Right lobe of liver (tissue), 6 donors: ENCODE measurements around the gene SLC37A2. TPM values are rescaled to one million over a fixed set of nuclear protein-coding genes. Genes with fewer than 3 reads are reported as not detected.

Experiments used
- ATAC-seq, 4 donors: fragments of 200-7000 bp; cut with Tn5 transposase; one replicate each; pipeline ENCODE4 v1.9.1; 2020; ENCODE audit warnings: mild to moderate bottlenecking in 4 of 4, moderate library complexity in 4 of 4
- DNase-seq, 3 donors: peaks; one replicate each; pipeline ENCODE4 v3.0.0-alpha.2; 2020
- H3K27ac ChIP-seq, 3 donors: fragments of 200-600 bp; one replicate each; pipeline ENCODE4 v1.8.0; 2022
- H3K27me3 ChIP-seq, 2 donors: fragments of 200-600 bp; one replicate each; pipeline ENCODE4 v1.8.0; 2022
- H3K36me3 ChIP-seq, 4 donors: fragments of 200-600 bp; sonication (generic) in 1 of 4; one replicate each; pipeline versions ENCODE4 v1.5.1 to v1.8.0; 2017 to 2022; ENCODE audit warnings: control low read depth in 1 of 4
- H3K4me1 ChIP-seq, 4 donors: fragments of 200-600 bp; sonication (generic) in 1 of 4; one replicate each; pipeline versions ENCODE4 v1.5.1 to v1.8.0; 2017 to 2022; ENCODE audit warnings: control low read depth in 1 of 4
- H3K4me3 ChIP-seq, 3 donors: fragments of 200-600 bp; one replicate each; pipeline ENCODE4 v1.8.0; 2022
- H3K9me3 ChIP-seq, 4 donors: fragments of 200-600 bp; sonication (generic) in 1 of 4; one replicate each; pipeline versions ENCODE4 v1.5.1 to v1.8.0; 2017 to 2022; ENCODE audit warnings: control low read depth in 1 of 4
- CTCF ChIP-seq, 4 donors: fragments of 200-600 bp in 3 of 4; fragments of 450-650 bp in 1 of 4; IDR thresholded peaks; one replicate each; pipeline versions ENCODE4 v1.5.1 to v1.8.0; 2016 to 2022; ENCODE audit warnings: antibody characterized with exemption in 4 of 4, mild to moderate bottlenecking in 2 of 4
- POLR2A ChIP-seq: fragments of 450-650 bp; IDR thresholded peaks from one replicate; pipeline ENCODE4 v1.6.1; 2017; ENCODE audit warnings: antibody characterized with exemption, mild to moderate bottlenecking
- WGBS: methylation state at CpG from one replicate; pipeline ENCODE4 v1.1.6; 2018; ENCODE audit warnings: low coverage, low lambda C conversion rate; ENCODE audit not compliant: insufficient coverage; ENCODE audit errors: missing lambda C conversion rate; 5-methylcytosine and 5-hydroxymethylcytosine counted together
- intact Hi-C, 2 donors: fragments of 100-400 bp; cut with DNase I; formaldehyde crosslinking; loops; one replicate each; pipeline versions ENCODE4 v1.11.2 to v1.14.1; 2022
- total RNA-seq, 6 experiments: library from RNA; depleted of rRNA in 2 of 6; stranded (reverse); fragments of >200 nt in 2 of 6; fragmentation: NEBNext Ultra II Directional in 3 of 6; extraction: Animal tissue kit (Norgen Biotek cat#: 25700) in 3 of 6; gene quantifications; one replicate each; pipeline versions ENCODE4 v1.1.0 to v1.2.4, GENCODE V29; 2016 to 2023
- donor health status: DM: no; HTN: yes; CAD: no.
- donor health status: DM: no; HTN: no; CAD: no.
- donor health status: DM: no; HTN: no; CAD: no.
- donor health status: DM: no; HTN: yes; CAD: no.
- donor health status: DM: no; HTN: yes; CAD: no.

Gene SLC37A2
- total RNA-seq, 6 experiments from 2014 or later: 3.4 to 14.2 (median 4.7) TPM

- Histone ChIP-seq H3K4me1 (peaks cover 0 to 4% (median 2%) of the 10 kb centered on the region in 4 donors), H3K9me3 (no peaks in the 10 kb centered on the region), H3K4me3 (peak within 1 kb of the TSS; percentile 81 to 87 (median 81)), H3K27ac (peak within 1 kb of the TSS; percentile 63 to 70 (median 63)), H3K36me3 (no peaks in the 10 kb centered on the region), H3K27me3 (no peaks in the 10 kb centered on the region)
- peak; percentile 99 to 100 (median 100) for DNase-seq
- WGBS: 3% methylated on average over 31 of the region's 49 CpGs
- TF ChIP-seq CTCF (IDR thresholded peaks at IDR 0.05): no peak
- peak; percentile 43 for TF ChIP-seq POLR2A
- ATAC-seq: peak; percentile 98 to 100 (median 99)
- intact Hi-C loops: no loop called here
Observed at GRCh38 chr11:125111343-125112207, 48.5 kb downstream of the SLC37A2 start, which contains the start of gene TMEM218. TMEM218 (minus strand) TSS chr11:125111626; CDS start chr11:125102241, 9,385 bp downstream.

DNA sequence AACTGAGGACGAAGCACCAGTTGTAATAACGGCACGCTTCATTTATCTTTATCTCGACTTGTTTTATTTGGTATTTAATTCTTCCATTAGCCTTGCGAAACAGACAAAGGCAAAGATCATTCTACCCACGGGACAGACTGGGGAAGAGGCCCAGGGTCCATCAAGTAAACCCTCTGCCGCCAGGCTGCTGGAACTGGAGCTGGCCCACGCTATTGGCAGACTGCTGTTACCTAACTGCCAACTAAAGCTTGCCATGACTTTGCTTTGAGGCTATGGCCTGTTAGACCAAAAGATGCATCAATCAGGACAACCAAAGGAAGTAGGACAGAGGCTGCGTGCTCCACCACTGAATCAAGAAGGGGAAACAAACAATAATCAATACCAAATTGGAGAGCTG, 49.1 kb downstream of the SLC37A2 start:
- ATAC-seq (no peak), DNase-seq (no peak)
- H3K36me3 ChIP-seq: no peaks in the 10 kb centered on the region
- H3K4me1 ChIP-seq: peaks cover 0 to 4% (median 2%) of the 10 kb centered on the region in 4 donors
- no peaks in the 10 kb centered on the region for H3K9me3 ChIP-seq
- no peak overlapping the region for H3K27ac ChIP-seq
- 40% methylated on average over 5 of the region's 9 CpGs for WGBS
- no peaks in the 10 kb centered on the region for H3K27me3 ChIP-seq
- intact Hi-C loops: no loop called here
- TF ChIP-seq POLR2A: no peak
- TF ChIP-seq CTCF (IDR thresholded peaks at IDR 0.05): no peak
- peak overlapping the region in 2 of 3 donors; percentile 31 to 87 for H3K4me3 ChIP-seq

DNA sequence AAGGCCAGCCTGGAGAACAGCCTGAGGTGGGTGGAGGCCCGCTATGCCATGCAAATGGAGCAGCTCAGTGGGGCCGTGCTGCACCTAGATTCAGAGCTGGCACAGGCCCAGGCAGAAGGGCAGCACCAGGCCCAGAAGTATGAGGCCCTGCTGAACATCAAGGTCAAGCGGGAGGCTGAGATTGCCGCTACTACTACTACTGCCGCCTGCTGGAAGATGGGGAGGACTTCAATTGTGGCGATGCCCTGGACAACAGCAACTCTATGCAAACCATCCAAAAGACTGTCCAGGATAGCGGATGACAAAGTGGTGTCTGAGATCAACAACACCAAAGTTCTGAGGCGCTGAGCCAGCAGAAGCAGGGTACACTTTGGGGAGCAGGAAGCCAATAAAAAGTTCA, 51.4 kb downstream of the SLC37A2 start:
- H3K36me3 ChIP-seq: no peaks in the 10 kb centered on the region
- DNase-seq (no peak), ATAC-seq (no peak)
- TF ChIP-seq CTCF (IDR thresholded peaks at IDR 0.05) (no peak), POLR2A (no peak)
- H3K4me3 ChIP-seq: no peak overlapping the region
- no peaks in the 10 kb centered on the region for H3K27me3 ChIP-seq
- H3K27ac ChIP-seq: no peak overlapping the region
- WGBS: 65% methylated on average over 5 of the region's 8 CpGs
- H3K4me1 ChIP-seq: peaks cover 0 to 4% (median 2%) of the 10 kb centered on the region in 4 donors
- H3K9me3 ChIP-seq: no peaks in the 10 kb centered on the region
- intact Hi-C loops: no loop called here

DNA sequence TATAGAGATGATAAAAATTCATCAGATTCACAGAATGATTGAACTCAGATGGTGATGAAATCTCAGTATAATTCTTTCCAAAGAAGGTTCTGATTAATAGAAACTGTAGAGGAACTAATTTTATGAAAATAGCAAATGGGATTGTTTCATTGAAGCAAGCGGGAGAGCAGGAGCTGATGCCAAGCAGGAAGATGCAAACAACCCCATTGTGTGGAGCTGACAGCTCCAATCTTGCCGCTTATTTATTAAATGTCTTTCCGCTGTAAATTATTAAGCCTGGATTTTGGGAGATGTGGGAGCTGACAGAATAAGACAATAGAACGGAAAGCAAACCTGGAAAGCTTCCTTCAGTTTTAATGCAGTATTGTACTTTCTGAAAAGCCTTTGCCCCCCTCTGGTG, 54.3 kb downstream of the SLC37A2 start:
- intact Hi-C loops: no loop called here
- Histone ChIP-seq H3K27ac (no peak overlapping the region), H3K9me3 (no peaks in the 10 kb centered on the region), H3K4me1 (no peaks in the 10 kb centered on the region), H3K27me3 (no peaks in the 10 kb centered on the region), H3K36me3 (no peaks in the 10 kb centered on the region), H3K4me3 (no peak overlapping the region)
- DNase-seq (no peak), ATAC-seq (no peak)
- TF ChIP-seq POLR2A: no peak
- no peak for TF ChIP-seq CTCF (IDR thresholded peaks at IDR 0.05)
- WGBS: 87% methylated on average over 4 of the region's 4 CpGs
